Measurements from ENCODE around the gene CIAO3.

CIAO3 gene

DNA sequence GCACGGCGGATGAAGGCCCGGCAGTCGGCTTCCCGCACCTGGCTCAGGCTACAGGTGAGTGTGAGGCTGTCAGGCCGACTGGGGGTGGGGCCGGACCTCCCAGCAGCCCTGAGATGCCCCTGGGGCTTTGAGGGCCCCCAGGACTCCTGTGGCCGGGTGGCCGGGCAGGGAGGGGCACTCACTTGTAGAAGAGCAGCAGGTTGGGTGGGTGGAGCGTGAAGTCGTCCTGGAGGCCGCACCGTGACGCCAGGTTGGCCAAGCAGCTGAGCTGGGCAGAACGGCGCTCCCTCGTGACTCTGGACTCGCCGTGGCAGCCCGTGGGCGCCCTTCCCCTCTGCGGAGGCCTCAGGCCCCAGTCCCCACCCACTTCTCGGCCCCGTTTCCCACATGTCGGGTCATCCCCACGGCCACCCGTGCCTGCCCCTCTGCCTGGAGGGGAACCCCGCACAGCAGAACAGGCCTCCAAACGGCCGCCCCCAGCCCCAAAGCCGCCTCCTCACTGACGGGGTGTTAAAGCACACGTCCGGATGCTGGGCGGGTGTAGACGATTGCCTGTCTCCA, 34.5 kb upstream of the CIAO3 start:
- DNase-seq, result no peak

DNA sequence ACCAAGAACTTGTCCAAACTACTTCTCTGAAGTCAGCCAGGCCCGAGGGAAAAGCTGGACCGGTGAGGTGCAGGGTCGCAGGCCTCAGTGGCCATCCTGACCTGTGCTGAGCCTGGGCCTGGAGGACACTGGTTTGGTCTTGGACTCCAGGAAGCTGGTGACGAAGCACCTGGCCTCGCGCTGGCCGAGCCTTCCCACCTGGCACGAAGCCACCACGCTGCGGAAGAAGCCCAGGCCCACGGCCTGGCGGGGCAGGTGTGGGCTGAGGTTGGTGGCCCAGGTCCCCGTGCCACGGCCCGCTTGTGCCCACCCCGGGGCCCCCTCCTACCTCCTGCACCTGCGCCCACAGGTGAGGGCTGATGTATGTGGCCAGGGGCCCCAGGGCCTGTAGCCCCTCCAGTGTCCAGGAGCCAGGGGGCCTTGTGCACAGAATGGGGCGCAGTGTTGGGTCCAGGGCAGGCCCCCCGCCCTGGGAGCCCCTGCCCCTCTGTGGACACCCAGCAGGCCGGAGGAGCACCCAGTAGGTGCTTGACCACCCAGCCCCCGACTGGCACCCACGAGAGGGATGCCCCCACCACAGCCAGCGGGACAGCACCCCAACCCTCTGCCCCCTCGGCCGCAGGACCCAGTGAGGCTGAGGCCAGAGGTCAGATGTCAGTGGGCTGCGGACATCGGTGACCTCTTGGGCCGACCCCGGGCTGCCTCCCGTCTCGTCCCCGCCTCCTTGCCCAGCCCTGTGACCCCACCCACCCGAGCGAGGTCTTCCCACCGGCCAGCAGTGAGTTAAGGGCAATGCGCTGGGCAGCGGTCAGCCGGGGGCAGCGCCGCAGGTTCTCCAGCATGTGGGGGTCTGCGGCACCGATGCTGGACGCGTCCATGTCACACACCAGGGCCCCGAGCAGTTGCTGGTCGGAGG, 33.5 kb upstream of the CIAO3 start:
- no peak for DNase-seq

DNA sequence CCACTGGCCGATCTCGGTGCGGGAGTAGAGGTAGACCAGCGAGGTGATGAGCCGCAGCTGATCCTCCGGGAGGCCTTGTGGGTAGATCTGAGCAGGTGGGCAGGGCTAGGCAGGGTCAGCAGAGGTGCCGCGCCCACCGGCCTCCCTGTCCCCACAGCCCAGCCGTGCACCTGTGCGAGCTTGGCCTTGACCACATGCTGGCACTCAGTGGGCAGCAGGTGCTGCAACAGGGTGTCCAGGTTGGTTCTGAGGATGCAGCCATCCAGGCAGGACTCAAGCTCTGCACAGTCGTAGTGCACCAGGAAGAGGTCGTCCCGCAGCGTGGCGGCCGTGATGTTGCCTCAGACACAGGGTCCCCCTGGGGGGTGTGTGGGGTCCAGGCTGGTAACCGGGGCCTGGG, 32.2 kb upstream of the CIAO3 start:
- no peak for DNase-seq

DNA sequence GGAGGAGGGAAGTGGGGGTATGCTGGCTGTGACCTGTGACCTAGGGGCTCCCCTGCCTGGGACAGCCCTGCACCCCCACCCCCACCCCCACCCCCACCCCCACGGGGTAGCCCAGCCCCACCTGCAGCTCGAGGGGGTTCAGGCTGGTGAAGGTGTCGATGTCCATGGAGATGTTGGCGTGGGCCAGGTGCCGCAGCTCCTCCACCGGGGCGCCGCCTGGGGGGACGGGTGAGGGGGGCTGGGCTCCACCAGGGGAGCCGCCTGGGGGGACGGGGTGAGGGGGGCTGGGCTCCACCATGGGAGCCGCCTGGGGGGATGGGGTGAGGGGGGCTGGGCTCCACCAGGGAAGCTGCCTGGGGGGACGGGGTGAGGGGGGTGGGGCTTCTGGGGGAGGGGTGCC, 29.6 kb upstream of the CIAO3 start:
- DNase-seq, result no peak

DNA sequence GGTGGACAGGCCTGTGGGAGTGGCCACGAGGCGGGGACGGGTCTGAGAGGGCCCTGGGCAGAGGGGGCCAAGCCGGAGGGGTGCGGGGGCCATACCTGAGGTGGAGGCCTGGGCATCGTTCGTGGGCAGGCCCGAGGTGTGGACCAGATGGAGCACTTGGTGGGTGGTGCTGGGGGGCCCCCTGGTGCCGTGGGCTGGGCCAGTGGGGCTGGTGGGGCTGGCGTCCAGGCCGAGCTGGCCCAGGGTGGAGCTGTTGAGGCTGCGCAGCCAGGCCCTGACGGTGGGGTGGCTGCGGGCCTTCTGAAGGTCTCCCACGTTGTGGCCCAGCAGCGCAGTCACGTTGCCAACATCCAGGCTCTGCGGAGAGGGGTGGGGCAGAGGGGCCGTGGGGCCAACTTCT, 29.1 kb upstream of the CIAO3 start:
- no peak for DNase-seq

DNA sequence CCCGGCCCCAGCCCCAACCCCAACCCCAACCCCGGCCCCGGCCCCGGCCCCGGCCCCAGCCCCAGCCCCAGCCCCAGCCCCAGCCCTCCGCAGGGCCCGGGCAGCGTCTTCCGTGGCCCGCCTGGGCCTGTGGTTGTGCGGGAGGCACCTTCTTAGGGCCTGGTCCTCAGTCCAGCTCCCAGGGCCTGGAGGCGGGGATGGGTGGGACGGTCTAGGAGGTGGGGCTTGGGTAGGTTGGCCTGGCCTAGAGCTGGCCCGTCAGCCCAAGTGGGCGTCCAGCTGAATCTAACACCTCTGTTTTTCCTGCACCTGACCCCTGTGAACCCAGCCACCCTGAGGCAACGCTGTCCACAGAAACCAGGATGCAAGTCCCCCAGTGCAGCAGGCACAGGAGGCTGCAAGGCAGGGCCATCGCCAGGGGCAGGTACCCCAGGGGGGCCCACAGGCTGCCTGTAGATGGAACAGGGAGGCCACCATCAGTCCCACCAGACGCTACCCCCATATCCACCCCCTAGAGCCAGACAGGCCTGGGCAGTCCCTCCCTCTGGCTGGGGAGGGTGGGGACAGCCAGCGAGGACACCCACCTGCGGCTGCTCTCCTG, 28.5 kb upstream of the CIAO3 start:
- DNase-seq, result no peak

DNA sequence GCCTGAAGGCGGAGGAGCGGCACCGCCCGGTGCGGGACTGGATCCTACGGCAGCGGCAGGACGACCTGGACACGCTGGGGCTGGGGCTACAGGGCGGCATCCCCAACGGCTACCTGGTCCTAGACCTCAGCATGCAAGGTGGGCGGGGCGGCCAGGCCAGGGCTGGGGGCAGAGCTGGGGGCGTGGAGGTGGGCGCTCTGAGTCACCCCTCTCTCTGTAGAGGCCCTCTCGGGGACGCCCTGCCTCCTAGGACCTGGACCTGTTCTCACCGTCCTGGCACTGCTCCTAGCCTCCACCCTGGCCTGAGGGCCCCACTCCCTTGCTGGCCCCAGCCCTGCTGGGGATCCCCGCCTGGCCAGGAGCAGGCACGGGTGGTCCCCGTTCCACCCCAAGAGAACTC, 27.6 kb upstream of the CIAO3 start:
- no peak for DNase-seq

DNA sequence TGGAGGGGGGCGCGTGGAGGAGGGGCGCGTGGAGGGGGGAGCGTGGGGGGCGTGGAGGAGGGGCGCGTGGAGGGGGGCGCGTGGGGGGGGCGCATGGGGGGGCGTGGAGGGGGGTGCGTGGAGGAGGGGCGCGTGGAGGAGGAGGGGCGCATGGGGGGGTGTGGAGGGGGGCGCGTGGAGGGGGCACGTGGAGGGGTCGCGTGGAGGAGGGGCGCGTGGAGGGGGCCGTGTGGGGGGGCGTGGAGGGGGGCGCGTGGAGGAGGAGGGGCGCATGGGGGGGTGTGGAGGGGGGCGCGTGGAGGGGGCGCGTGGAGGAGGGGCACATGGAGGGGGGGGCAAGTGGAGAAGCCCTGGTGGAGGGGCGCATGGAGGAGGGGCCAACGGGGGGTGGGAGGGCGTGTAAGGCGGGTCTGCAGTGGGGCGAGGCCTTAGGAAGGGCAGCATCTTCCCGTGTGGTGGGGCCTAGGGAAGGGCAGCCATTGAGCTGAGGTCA, 27.0 kb upstream of the CIAO3 start:
- DNase-seq, result no peak

DNA sequence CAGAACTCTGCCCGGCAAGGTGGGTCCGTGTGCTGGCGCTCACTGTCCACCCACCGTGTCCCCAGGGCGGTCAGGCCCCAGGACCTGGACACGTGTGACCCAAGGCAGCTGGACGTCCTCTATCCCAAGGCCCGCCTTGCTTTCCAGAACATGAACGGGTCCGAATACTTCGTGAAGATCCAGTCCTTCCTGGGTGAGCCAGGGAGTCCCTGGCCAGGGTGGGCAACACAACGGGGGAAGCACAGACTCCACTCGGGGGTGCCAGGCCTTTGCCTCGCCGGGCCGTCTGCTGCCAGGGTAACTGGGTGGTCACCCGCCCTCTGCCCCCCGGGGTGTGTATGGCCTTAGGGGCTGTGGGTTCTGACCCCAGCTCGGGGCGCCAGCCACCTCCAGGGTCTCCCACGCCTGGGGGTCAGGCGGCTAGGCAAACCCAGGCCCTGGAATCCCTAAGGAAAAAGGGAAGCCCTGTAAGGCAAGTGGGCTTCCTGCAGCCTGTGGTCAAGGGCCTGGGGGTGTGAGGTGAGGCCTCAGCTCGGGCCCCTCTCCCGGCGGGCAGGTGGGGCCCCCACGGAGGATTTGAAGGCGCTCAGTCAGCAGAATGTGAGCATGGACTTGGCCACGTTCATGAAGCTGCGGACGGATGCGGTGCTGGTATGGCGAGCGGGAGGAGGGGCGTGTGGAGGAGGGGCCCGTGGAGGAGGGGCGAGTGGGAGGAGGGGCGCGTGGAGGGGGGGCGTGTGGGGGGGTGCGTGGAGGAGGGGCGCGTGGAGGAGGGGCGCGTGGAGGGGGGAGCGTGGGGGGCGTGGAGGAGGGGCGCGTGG, 26.2 kb upstream of the CIAO3 start:
- DNase-seq, result no peak

DNA sequence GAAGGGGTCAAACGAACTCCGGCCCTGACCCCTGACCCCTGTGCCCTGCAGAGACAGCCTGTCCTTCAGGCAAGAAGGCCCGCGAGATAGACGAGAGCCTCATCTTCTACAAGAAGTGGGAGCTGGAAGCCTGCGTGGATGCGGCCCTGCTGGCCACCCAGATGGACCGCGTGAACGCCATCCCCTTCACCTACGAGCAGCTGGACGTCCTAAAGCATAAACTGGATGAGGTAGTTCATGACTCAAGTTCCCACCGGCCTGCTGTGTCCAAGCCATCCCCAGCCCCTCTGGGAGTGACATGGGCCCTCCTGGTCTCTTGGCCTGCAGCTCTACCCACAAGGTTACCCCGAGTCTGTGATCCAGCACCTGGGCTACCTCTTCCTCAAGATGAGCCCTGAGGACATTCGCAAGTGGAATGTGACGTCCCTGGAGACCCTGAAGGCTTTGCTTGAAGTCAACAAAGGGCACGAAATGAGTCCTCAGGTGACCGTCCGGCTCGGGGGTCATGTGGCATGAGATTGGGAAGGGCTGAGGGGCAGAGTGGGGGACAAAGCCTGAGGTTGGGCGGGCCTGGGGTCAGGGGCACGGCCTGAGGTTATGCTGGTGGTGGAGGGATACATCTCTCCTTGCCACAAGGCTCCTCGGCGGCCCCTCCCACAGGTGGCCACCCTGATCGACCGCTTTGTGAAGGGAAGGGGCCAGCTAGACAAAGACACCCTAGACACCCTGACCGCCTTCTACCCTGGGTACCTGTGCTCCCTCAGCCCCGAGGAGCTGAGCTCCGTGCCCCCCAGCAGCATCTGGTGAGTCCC, 25.4 kb upstream of the CIAO3 start:
- DNase-seq, result no peak

DNA sequence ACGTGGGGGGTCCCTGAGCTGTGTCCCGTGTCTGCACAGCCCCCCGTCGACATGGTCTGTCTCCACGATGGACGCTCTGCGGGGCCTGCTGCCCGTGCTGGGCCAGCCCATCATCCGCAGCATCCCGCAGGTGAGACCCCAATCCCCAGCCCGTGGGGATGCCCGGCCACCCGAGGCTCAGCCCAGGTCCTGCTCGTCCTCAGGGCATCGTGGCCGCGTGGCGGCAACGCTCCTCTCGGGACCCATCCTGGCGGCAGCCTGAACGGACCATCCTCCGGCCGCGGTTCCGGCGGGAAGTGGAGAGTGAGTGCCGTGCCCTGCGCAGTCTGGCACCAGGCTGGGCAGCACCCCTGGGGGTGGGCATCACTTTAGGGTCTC, 24.7 kb upstream of the CIAO3 start:
- no peak for DNase-seq

DNA sequence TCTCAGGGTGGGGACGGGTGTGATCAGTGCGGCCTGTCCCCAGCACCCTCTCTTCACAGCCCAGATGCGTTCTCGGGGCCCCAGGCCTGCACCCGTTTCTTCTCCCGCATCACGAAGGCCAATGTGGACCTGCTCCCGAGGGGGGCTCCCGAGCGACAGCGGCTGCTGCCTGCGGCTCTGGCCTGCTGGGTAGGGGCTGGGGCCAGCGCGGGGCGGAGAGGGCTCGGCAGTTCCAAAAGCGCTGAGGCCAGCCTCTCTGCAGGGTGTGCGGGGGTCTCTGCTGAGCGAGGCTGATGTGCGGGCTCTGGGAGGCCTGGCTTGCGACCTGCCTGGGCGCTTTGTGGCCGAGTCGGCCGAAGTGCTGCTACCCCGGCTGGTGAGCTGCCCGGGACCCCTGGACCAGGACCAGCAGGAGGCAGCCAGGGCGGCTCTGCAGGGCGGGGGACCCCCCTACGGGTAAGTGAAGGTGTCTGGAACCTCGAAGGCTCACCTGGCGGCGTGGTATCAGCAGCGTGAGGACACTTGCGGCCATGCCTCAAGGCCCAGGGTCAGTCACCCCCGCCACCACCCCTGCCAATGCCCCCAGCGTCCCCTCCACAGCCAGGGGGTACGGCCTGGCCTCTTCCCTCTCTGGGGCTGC, 24.2 kb upstream of the CIAO3 start:
- no peak for DNase-seq

DNA sequence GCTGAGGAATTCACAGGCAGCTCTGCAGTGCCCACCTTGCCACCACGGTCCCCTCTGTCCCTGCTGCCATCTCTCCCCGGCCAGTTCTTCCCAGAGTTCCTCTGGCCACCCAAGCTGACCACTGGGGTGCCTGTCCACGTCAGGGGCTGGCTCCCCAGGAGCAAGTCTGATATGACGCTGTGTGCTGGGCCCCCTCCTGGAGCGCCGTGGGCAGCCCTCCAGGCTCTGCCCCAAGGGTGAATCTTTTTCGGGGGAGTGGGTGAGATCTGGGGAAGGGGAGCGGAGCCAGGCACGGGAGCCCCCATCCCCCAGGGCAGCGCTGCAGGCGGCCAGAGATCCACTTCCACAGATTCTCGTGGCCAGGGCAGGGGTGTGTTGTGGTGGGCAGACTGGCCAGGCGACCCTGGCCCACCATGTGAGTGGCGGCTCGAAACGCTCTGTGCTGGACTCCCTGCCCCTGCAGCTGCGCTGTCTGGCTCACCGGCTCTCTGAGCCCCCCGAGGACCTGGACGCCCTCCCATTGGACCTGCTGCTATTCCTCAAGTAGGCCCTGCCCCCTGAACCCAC, 23.5 kb upstream of the CIAO3 start:
- no peak for DNase-seq

DNA sequence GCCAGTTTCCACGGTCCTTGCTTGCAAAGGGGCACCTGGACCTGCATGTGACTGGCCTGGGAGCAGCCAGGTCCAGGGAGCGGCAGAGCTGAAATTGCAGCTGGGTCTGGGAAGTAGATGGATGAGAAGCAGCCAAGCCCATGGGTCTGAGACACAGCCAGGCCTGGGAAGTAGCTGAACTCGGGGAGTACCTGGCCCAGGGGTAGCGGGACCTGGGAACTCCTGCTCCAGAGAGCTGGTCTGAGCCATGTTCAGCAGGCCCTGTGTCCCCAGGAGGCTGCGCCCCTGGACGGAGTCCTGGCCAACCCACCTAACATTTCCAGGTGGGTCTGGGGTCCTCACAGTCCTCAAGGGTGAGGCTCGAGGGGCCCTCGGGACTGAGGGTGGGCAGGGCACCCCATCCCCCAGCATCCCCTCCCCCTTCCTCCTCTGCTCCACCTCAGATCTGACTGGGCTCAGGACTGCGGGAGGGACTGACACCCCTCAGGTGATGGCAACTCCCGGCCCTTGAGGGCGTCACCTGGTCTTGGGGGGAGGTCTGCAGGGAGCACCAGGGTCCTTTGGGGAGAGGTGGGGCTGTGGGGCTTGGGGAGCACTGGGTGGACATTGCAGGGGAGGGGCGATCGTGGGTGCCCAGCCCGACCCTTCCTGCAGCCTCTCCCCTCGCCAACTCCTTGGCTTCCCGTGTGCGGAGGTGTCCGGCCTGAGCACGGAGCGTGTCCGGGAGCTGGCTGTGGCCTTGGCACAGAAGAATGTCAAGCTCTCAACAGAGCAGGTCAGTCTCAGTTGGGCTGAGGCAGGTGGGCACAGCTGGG, 22.8 kb upstream of the CIAO3 start:
- DNase-seq, result no peak

DNA sequence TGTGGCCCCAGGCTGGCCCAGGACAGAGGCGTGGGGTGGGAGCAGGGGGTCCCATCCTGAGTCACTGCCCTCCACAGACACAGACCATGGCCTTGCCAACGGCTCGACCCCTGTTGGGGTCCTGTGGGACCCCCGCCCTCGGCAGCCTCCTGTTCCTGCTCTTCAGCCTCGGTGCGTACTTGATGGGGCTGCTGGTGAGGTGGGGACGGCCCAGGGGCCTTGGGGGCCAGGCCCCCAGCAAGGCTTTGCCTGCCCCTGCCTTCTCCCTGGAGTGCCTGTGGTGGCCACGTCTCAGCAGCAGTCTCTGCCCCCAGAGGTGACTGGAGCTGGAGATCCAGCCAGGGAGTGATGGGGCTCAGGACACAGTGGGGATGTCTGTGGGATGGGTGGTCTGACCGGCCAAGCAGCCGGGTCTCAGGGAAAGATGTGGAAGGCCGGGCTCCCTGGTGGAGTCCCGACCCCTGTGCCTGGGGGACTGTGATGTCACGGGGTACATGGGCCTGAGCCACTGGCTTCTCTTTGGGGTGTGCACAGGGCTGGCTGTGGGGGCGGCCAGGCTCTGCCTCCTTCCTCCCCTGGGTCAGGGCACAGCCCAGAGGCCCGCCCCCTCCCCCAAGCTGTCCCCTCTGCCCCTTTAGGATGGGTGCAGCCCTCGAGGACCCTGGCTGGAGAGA, 21.9 kb upstream of the CIAO3 start:
- DNase-seq, result no peak

DNA sequence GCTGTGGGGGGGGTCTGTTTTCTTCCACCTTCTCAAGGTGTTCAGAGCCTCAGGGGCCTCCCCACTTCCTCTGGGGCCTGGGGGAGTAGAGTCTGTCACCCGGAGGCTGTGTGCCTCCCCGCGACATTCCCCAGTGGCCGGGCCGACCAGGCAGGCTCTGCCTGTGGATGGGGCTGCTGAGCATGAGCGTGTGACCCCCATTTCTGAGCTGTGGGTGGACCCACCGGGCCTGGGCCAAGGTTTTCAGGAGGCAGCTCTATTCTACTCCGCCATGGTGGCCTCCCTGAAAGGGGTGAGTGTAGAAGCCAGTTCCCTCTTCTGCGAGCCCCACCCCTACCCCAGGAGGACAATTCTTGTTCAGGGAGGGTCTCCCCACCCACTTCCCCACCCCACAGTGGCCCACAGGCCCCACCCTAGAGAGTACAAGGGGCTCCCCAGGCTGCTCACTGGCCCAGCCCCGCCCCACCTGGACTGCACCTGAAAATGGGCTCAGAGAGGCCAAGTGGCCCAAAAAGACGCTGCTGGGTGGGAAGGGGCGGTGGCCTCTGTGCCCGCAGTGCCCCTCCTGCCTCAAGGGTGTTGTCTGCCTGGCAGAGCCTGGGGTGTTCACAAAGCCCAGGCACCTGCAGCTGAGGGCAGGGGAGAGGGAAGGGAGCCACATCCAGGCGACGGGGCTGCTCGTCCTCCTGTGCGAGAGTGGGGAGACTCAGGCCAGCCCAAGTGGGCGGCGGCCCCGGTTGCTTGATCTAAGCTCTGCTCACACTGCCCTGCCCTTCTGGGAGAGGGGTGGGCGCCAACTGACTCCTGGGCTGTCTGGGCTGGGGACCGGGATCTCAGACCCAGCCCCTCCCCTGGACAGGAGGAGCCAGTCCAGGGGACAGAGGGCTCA, 21.1 kb upstream of the CIAO3 start:
- DNase-seq, result no peak

DNA sequence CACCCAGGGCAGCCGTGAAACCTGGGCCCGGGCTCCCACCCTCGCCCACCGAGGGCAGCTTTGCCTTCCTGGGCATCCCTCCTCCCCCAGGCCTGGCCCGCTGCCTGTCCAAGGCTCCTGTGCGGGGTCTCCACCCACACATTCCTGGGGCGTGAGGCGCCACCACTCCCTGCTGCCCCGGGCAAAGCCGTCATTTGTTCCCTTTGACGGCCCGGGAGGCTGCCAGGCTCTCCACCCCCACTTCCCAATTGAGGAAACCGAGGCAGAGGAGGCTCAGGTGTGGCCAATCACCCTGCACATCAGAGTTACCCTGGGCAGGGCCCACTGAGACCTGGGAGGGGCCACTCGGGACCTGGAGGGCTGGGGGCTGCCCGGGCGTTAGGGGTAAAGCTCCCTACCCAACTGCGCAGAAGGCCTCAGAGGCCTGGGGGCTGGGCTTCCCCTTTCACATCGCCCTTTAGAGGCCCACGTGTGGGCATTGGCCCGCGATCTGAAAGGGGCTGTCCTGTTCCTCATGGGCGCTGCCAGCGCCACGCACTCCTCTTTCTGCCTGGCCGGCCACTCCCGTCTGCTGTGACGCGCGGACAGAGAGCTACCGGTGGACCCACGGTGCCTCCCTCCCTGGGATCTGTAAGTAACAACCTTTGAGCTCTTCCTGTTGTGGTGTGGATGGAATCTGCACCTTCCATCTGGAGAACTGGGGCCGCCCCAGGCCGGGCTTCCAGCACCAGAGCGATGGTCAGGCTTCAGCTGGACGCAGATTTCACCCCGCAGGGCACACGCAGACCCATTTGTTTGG, 19.9 kb upstream of the CIAO3 start, which contains the start of gene MSLN:
TSS of gene MSLN (plus strand) at position 190 of the 799 bp plus-strand sequence. CDS start 1,947 bp downstream, outside the sequence.
- DNase-seq, result no peak

DNA sequence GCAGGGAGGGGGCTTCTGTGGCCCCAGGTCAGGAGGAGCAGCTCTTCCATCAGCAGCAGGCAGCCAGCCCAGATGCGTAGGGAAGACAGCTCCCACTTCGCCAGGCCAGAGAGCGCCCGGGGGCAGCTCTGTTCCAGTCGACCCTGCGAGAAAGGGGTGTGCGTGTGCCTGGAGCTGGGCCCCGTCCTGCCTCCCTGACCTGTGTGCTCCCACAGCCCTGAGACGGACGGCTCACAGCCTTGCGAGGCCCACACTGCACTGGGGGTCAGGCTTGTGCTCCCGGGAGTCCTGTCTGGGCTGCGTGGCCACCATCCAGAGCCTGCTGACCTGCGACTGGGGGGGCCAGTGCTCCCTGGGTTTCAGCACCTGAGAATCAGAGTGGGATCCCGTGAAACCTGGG, 19.3 kb upstream of the CIAO3 start:
- no peak for DNase-seq

Measured in stimulated activated CD4-positive, alpha-beta T cell treated with anti-CD3 and anti-CD28 coated beads, Interleukin-1b, Interleukin-23, amount 100 ng/mL, for 48 hours (primary cell).